GM12874 (cell line): ENCODE measurements around the gene FUBP1.

ENCODE experiments used
- TF ChIP-seq, protein P1 (sequence below): IDR thresholded peaks from 2 replicates; pipeline ENCODE4 v1.5.1; 2011; ENCODE audit warnings: low read depth, mild to moderate bottlenecking, control low read depth, low read length, moderate library complexity; ENCODE audit not compliant: insufficient read depth

FUBP1 gene

DNA sequence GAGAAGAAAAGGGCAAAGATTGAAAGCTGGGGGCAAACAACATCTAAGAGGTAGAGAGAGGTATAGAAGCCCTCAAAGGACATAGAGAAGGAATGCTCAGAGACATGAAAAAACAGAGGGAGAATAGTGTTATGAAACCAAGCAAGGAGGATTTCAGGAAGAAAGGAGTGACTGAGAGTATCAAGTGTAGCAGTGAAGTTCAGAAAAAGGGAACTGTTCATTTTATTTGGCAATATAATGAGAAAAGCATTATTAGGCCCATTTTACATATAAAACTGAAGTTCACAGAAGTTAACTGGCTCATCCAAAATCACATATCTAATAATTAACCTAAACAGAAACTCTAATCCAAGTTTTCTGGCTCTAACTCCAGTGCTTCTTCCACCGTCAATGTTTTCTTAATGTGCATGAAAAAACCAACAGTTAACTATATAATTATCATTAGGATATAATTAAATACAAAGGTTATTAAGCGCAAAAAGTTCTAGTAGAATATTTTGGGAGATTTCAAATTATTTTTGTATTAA lies 72.8 kb downstream of the FUBP1 start:
- TF ChIP-seq, protein P1, sequence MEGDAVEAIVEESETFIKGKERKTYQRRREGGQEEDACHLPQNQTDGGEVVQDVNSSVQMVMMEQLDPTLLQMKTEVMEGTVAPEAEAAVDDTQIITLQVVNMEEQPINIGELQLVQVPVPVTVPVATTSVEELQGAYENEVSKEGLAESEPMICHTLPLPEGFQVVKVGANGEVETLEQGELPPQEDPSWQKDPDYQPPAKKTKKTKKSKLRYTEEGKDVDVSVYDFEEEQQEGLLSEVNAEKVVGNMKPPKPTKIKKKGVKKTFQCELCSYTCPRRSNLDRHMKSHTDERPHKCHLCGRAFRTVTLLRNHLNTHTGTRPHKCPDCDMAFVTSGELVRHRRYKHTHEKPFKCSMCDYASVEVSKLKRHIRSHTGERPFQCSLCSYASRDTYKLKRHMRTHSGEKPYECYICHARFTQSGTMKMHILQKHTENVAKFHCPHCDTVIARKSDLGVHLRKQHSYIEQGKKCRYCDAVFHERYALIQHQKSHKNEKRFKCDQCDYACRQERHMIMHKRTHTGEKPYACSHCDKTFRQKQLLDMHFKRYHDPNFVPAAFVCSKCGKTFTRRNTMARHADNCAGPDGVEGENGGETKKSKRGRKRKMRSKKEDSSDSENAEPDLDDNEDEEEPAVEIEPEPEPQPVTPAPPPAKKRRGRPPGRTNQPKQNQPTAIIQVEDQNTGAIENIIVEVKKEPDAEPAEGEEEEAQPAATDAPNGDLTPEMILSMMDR = no peak

- TF ChIP-seq, protein P1 = no peak
These were observed 73.3 kb downstream of the FUBP1 start for GRCh38 chr1:77905603-77906002.

GRCh38 chr1:77900687-77901293 lies 78.1 kb downstream of the FUBP1 start:
- TF ChIP-seq, protein P1 = peak; percentile 53

GRCh38 chr1:77899647-77900320 lies 79.1 kb downstream of the FUBP1 start:
- TF ChIP-seq, protein P1 = no peak
